Ovary (tissue), 3 donors: ENCODE data around the gene CHMP6.

ENCODE experiments used
- CTCF ChIP-seq, 3 donors: fragments of 450-650 bp in 2 of 3; fragments of 200-600 bp in 1 of 3; IDR thresholded peaks; one replicate each; pipeline versions ENCODE4 v1.5.1 to v1.8.0; 2016 to 2022; ENCODE audit warnings: antibody characterized with exemption in 3 of 3, mild to moderate bottlenecking in 1 of 3
- EP300 ChIP-seq: sonication (generic); formaldehyde crosslinking; IDR thresholded peaks from one replicate; pipeline ENCODE4 v1.6.1; 2017; ENCODE audit warnings: antibody characterized with exemption
- POLR2A ChIP-seq: fragments of 450-650 bp; IDR thresholded peaks from one replicate; pipeline ENCODE4 v1.6.1; 2017; ENCODE audit warnings: antibody characterized with exemption, mild to moderate bottlenecking, moderate library complexity
- donor health status: DM: no; HTN: no; CAD: no.

DNA sequence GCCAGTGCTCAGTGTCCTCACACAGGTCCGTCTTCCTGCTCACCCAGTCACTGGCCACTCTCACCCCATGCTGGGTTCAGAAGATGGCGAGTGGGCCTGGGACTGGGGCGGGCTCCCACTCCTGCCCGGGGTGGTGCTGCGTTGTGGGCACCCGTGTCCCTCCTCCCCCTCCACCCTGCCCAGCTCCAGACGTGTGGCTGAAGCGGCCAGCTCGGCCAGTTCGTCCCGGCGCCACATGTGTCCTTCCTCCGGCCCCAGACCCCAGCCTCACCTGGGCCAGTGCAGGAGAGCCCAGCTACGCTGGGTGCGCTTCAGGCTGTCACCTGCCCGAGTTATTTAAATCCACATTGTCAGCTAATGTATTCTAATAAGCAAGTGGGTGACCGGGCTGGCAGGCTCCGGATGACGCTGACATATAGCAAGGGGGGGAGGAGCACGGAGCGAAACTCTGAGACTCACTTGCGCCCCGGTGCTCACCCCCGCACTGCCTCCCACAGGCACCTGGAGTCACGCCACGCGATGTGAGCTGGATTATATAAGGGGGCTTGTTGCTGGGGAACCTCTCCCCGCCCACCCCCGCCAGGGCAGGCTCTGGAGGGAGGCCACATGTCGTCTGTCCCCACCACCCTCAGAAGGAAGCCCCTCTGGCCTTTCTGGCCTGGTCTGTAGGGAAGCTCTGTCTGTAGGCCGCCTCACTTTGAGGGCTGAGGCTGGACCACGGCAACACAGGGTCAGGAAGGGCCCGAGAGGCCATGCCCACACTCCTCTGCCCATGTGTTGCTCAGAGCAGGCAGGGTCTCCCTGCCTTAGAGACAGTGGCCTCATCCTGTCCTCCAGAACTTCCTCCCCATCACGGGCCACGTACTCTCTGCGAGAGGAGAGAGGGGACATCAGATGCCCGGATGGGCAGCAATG, 36.2 kb downstream of the CHMP6 start:
- TF ChIP-seq CTCF (IDR thresholded peaks at IDR 0.05) (no peak), POLR2A (no peak), EP300 (no peak)
